ENCODE results near the gene L3MBTL3. TPM values are rescaled to one million over a fixed set of nuclear protein-coding genes. Genes with fewer than 3 reads are reported as not detected.

L3MBTL3 gene
- total RNA-seq, 4 donors from 2014 or later: 3.1 to 6.7 (median 3.6) TPM

DNA sequence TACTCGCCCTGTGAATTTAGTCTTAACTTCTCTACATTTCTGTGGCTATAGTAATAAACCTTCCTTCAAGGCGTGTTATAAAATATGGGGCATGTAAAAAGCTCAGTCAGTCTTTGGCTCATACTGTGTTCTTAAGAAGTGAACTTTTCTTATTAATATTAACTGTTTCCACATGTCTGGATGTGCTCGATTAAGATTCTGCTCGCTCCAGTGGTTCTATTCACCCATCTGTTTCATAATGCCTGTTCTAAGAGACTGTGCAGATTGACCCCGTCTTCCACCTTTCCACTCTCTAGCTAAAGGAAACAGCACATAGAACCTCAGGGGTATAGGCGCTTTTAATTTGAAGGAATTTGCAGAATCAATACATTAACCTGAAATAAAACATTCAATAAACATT, 99.9 kb downstream of the L3MBTL3 start:
- intact Hi-C loops (cut with DNase I): no loop called here
- WGBS: 87% methylated on average over 6 of the region's 6 CpGs
- no peak for TF ChIP-seq POLR2A (IDR thresholded peaks at IDR 0.05; ENCODE audit: low read depth)
- TF ChIP-seq, protein P1, sequence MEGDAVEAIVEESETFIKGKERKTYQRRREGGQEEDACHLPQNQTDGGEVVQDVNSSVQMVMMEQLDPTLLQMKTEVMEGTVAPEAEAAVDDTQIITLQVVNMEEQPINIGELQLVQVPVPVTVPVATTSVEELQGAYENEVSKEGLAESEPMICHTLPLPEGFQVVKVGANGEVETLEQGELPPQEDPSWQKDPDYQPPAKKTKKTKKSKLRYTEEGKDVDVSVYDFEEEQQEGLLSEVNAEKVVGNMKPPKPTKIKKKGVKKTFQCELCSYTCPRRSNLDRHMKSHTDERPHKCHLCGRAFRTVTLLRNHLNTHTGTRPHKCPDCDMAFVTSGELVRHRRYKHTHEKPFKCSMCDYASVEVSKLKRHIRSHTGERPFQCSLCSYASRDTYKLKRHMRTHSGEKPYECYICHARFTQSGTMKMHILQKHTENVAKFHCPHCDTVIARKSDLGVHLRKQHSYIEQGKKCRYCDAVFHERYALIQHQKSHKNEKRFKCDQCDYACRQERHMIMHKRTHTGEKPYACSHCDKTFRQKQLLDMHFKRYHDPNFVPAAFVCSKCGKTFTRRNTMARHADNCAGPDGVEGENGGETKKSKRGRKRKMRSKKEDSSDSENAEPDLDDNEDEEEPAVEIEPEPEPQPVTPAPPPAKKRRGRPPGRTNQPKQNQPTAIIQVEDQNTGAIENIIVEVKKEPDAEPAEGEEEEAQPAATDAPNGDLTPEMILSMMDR (IDR thresholded peaks at IDR 0.05): no peak
- no peak for TF ChIP-seq POLR2AphosphoS5 (IDR thresholded peaks at IDR 0.05)
- no peak for TF ChIP-seq EP300 (IDR thresholded peaks at IDR 0.05)

DNA sequence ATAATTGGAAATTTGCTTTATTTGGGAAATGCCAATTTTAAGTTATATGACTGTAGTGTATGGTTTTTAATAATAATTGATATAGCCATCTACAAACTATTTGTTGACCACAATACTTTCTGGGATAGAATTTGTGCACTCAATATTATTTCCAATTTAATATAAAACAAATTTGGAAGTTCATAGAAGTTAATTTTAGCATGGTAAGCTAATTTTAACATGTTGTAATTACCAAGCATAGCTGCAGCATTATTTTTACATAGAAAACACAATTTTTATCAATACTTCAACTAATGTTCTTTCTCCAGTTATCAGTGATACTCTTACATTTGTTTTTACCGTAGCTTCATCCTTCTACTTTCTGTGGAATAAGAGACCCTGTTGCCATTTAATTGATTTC, 100.8 kb downstream of the L3MBTL3 start:
- DNase-seq (ENCODE audit: extremely low spot score): no peak
- intact Hi-C loops (cut with DNase I): no loop called here
- no peak for TF ChIP-seq POLR2AphosphoS5 (IDR thresholded peaks at IDR 0.05)
- TF ChIP-seq, protein P1 (IDR thresholded peaks at IDR 0.05): no peak
- TF ChIP-seq POLR2A (IDR thresholded peaks at IDR 0.05; ENCODE audit: low read depth): no peak
- no peak for TF ChIP-seq EP300 (IDR thresholded peaks at IDR 0.05)
- no peak overlapping the region for H3K4me3 ChIP-seq
- no peaks in the 10 kb centered on the region for H3K9me3 ChIP-seq
- no peaks in the 10 kb centered on the region for H3K4me1 ChIP-seq
- no peaks in the 10 kb centered on the region for H3K27me3 ChIP-seq
- no peak overlapping the region for H3K27ac ChIP-seq (replicated peaks in 1 of 4)
- no peaks in the 10 kb centered on the region for H3K36me3 ChIP-seq
- 98% methylated on average over 1 of the region's 1 CpG for WGBS

More for the DNA sequence above, 99.9 kb downstream of the L3MBTL3 start:
- Histone ChIP-seq H3K36me3 (no peaks in the 10 kb centered on the region), H3K27me3 (no peaks in the 10 kb centered on the region), H3K27ac (replicated peaks in 1 of 4) (no peak overlapping the region), H3K4me3 (no peak overlapping the region), H3K9me3 (no peaks in the 10 kb centered on the region), H3K4me1 (no peaks in the 10 kb centered on the region)
- DNase-seq (ENCODE audit: extremely low spot score): no peak

DNA sequence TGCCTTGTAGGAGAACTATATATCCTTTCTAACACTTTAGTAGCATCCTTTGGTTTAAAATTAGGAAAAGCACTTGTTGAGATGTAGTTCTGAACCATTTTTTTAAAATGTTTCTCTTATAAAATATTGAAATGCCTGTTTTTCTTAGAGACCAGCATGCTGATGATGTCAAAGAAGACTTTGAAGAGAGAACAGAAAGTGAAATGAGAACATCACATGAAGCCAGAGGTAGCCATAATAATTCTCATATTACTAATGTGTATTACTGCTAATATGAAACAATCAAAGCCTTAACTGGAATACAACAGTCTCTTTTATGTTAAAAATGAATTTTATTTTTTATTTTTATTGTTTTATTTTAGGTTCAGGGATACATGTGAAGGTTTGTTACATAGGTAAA, 102.3 kb downstream of the L3MBTL3 start:
- DNase-seq (ENCODE audit: extremely low spot score): no peak

DNA sequence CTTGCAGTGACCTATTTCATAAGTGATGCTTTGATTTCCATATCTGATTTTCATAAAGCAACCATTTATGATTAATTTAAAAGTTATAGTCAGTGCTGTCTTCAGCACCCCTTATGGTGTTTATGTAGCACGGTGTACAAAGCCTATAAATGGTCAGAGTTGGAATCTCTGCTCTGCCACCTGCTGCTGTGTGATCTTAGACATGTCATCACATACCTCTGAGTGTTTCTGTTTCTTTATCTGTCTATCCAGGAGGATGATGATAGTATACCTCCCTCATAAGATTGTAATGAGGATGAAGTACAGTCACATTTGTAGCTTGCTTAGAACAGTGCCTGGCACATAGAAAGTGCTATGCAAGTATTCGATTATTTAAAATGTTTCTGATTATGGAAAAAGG, 103.9 kb downstream of the L3MBTL3 start:
- Histone ChIP-seq H3K4me1 (no peaks in the 10 kb centered on the region), H3K27ac (replicated peaks in 1 of 4) (no peak overlapping the region), H3K4me3 (no peak overlapping the region), H3K9me3 (no peaks in the 10 kb centered on the region), H3K27me3 (no peaks in the 10 kb centered on the region), H3K36me3 (no peaks in the 10 kb centered on the region)
- 65% methylated on average over 2 of the region's 2 CpGs for WGBS
- intact Hi-C loops (cut with DNase I): no loop called here
- DNase-seq (ENCODE audit: extremely low spot score): no peak
- TF ChIP-seq, protein P1 (IDR thresholded peaks at IDR 0.05): no peak
- TF ChIP-seq POLR2A (IDR thresholded peaks at IDR 0.05; ENCODE audit: low read depth): no peak
- no peak for TF ChIP-seq EP300 (IDR thresholded peaks at IDR 0.05)
- no peak for TF ChIP-seq POLR2AphosphoS5 (IDR thresholded peaks at IDR 0.05)

More for the DNA sequence above, 102.3 kb downstream of the L3MBTL3 start:
- TF ChIP-seq, protein P1 (IDR thresholded peaks at IDR 0.05): no peak
- TF ChIP-seq POLR2A (IDR thresholded peaks at IDR 0.05; ENCODE audit: low read depth) (no peak), EP300 (IDR thresholded peaks at IDR 0.05) (no peak), POLR2AphosphoS5 (IDR thresholded peaks at IDR 0.05) (no peak)
- H3K27me3 ChIP-seq: no peaks in the 10 kb centered on the region
- no peaks in the 10 kb centered on the region for H3K4me1 ChIP-seq
- H3K36me3 ChIP-seq: no peaks in the 10 kb centered on the region
- H3K4me3 ChIP-seq: no peak overlapping the region
- H3K9me3 ChIP-seq: no peaks in the 10 kb centered on the region
- H3K27ac ChIP-seq (replicated peaks in 1 of 4): no peak overlapping the region
- intact Hi-C loops (cut with DNase I): no loop called here

DNA sequence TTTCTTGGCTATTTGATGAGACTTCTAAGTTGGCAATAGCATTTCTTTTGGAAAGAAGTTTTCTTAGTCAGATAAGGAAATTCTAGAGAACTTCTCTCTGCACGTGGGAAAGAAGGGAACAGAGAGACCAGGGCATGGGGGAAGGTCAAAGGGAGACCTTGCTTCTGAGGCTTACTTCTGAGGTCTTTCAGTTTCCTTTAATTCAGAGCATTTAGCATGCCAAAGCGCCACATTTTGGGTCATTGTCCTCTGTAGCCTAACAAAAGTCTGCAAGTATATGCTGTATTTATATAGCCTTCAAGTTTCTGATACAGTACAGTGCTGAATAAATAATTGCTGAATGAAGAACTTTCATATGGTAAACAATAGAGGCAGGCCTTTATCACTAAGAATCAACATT, 108.8 kb downstream of the L3MBTL3 start:
- H3K4me3 ChIP-seq: no peak overlapping the region
- TF ChIP-seq POLR2A (IDR thresholded peaks at IDR 0.05; ENCODE audit: low read depth): no peak
- intact Hi-C loops (cut with DNase I): no loop called here
- no peaks in the 10 kb centered on the region for H3K9me3 ChIP-seq
- WGBS: 71% methylated on average over 2 of the region's 2 CpGs
- no peak overlapping the region for H3K27ac ChIP-seq (replicated peaks in 1 of 4)
- no peaks in the 10 kb centered on the region for H3K4me1 ChIP-seq
- H3K27me3 ChIP-seq: no peaks in the 10 kb centered on the region
- DNase-seq (ENCODE audit: extremely low spot score): no peak
- H3K36me3 ChIP-seq: no peaks in the 10 kb centered on the region

Measured in esophagus muscularis mucosa (tissue), 4 donors.